ENCODE data around the gene ATPAF1. TPM values are rescaled to one million over a fixed set of nuclear protein-coding genes. Genes with fewer than 3 reads are reported as not detected.
A peak's percentile ranks its signal among the peaks of the same experiment; 100 is the strongest.

ATPAF1 gene
- total and polyA plus RNA-seq, 10 of the 15 experiments (the other 5 are each of a cell fraction or from before 2014, with no cell fraction given): 15.2 to 93.5 (median 48.4) TPM

GRCh38 chr1:46613661-46614603, 54.2 kb downstream of the ATPAF1 start (continued):
- TF ChIP-seq BHLHE40 (IDR thresholded peaks at IDR 0.05; ENCODE audit: borderline replicate concordance in 1 of 2, low read depth in 2 of 2, low read length in 1 of 2) (peak in 1 of 2 experiments; percentile 29; a peak in 1 of 4 replicates), HSF1 (IDR thresholded peaks at IDR 0.05; ENCODE audit: low read depth, low read length) (no peak)

GRCh38 chr1:46612937-46613660, 55.1 kb downstream of the ATPAF1 start:
- ChIA-PET RAD21 (ENCODE audit: unreplicated experiment) (interaction anchor here (1.3 to 4.3 kb wide), 2 partner anchors 9 to 106 kb away, joined by 3 to 41 read pairs; partner anchors contain the start of genes EFCAB14 and MKNK1), CTCF (interaction anchor here (0.9 to 4.3 kb wide), 4 partner anchors 9 to 113 kb away, joined by 3 to 30 read pairs (median 3); partner anchors contain the start of genes ATPAF1 and MKNK1), SMC1A (ENCODE audit: uncharacterized antibody, unreplicated experiment) (interaction anchor here (1.4 to 1.7 kb wide), 3 partner anchors 7 to 11 kb away, joined by 4 to 14 read pairs (median 6); partner anchors contain the start of gene MKNK1), POLR2A (interaction anchor here (1.1 to 8.8 kb wide), 2 partner anchors 9 kb away, joined by 3 to 124 read pairs; partner anchors contain the start of gene MKNK1)
- no peak for DNase-seq (ENCODE audit: low read depth, low spot score)
- no TSS peak for BruUV-seq (replicated peaks)
- H3K4me1 ChIP-seq (ENCODE audit: control insufficient read depth, insufficient read depth, low read length): peaks cover 38% of the 10 kb centered on the region
- in situ Hi-C loops (cut with MboI) (no loop called here), intact Hi-C loops (cut with micrococcal nuclease; ENCODE audit: unreplicated experiment) (no loop called here)
- 95% methylated on average over 36 of the region's 38 CpGs for WGBS (ENCODE audit: insufficient coverage, insufficient replicate concordance, low lambda C conversion rate, missing lambda C conversion rate)
- FAIRE-seq: no peak
- peak overlapping the region; percentile 65; the same call in 1 of the 2 replicates for H3K4me3 ChIP-seq
- H2AFZ ChIP-seq (ENCODE audit: control insufficient read depth, low read depth, low read length): no peak overlapping the region
- peak overlapping the region; percentile 87 for H3K4me2 ChIP-seq (ENCODE audit: control insufficient read depth, insufficient read depth)
- H3K9me3 ChIP-seq (replicated peaks; ENCODE audit: control insufficient read depth, insufficient read depth, low read length): no peaks in the 10 kb centered on the region
- no peak for TF ChIP-seq GABPA (IDR thresholded peaks at IDR 0.05; ENCODE audit: low read depth)
- no peak for TF ChIP-seq RELA (IDR thresholded peaks at IDR 0.05; ENCODE audit: borderline replicate concordance, partially characterized antibody)
- no peak for TF ChIP-seq STAT1 (conservative IDR thresholded peaks at IDR 0.05)
- TF ChIP-seq ZNF24 (IDR thresholded peaks at IDR 0.05): no peak
- no peak for TF ChIP-seq HSF1 (IDR thresholded peaks at IDR 0.05; ENCODE audit: low read depth, low read length)
- peaks cover 0 to 6% of the 10 kb centered on the region in 2 experiments; a peak in 2 of 4 replicates for H3K36me3 ChIP-seq (ENCODE audit: control insufficient read depth in 2 of 2, insufficient read depth in 2 of 2, low read length in 1 of 2)
- peak overlapping the region; percentile 64 for H3K27ac ChIP-seq (ENCODE audit: control insufficient read depth, insufficient read depth)
- H4K20me1 ChIP-seq (ENCODE audit: control insufficient read depth, insufficient read depth): no peaks in the 10 kb centered on the region
- no peak for ATAC-seq
- H3K27me3 ChIP-seq (replicated peaks in 1 of 2; ENCODE audit: control insufficient read depth in 2 of 2, insufficient read depth in 2 of 2, low read length in 1 of 2): no peaks in the 10 kb centered on the region
- peak overlapping the region; percentile 49; the same call in 1 of the 2 replicates for H3K9ac ChIP-seq (ENCODE audit: control insufficient read depth, insufficient read depth, low read length)
- peaks cover 36% of the 10 kb centered on the region for H3K79me2 ChIP-seq (ENCODE audit: control insufficient read depth, insufficient read depth, low read length)
